ENCODE data around the gene ZFAND3.

DNA sequence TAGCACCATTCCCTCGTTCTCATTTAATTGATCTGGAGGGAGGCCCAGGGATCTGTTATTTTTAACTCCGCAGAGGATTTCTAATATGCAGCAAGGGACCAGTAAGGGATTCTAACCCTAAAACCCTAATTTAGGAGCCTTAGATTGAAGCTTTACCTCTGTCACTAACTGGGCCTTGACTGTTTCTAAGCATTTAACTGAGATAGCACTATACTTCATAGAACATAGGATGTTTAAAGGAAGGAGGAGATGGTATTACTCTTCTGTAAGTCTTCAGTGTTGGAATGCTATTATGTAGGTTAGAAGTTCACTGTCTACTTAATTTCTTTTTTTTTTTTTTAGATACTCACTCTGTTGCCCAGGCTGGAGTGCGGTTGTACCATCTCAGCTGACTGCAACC is 242.5 kb downstream of the ZFAND3 start:
- TF ChIP-seq TAF1 (IDR thresholded peaks at IDR 0.05; ENCODE audit: borderline replicate concordance, low read depth, low read length) (no peak), POLR2AphosphoS5 (IDR thresholded peaks at IDR 0.05; ENCODE audit: low read depth, low read length) (no peak)
